GM06990 (cell line): Measurements from ENCODE around the gene CFTR.

Source experiments
- DNase-seq: peaks from one replicate; pipeline ENCODE4 v3.0.0-alpha.2; 2011; ENCODE audit not compliant: insufficient read length; ENCODE audit errors: extremely low read depth
- H3K27me3 ChIP-seq: replicated peaks from 2 replicates; pipeline ENCODE4 v1.6.0; 2011; ENCODE audit warnings: low read length; ENCODE audit not compliant: control insufficient read depth, insufficient read depth
- H3K36me3 ChIP-seq: 2 replicates; pipeline ENCODE4 v1.5.1; 2011; ENCODE audit warnings: low read length; ENCODE audit not compliant: control insufficient read depth, insufficient read depth
- H3K4me3 ChIP-seq: replicated peaks from 2 replicates; pipeline ENCODE4 v1.5.1; 2011; ENCODE audit warnings: low read depth, mild to moderate bottlenecking, control low read depth, low read length
- CTCF ChIP-seq: IDR thresholded peaks from 2 replicates; pipeline ENCODE4 v1.5.1; 2011; ENCODE audit warnings: low read length, control low read depth, mild to moderate bottlenecking, inconsistent platforms; ENCODE audit not compliant: insufficient read depth, poor library complexity, severe bottlenecking

CFTR gene

GRCh38 chr7:117597755-117598154 is 117.9 kb downstream of the CFTR start:
- no peak for DNase-seq
- TF ChIP-seq CTCF = no peak
- H3K4me3 ChIP-seq = no peak overlapping the region
- H3K36me3 ChIP-seq = no peaks in the 10 kb centered on the region
- H3K27me3 ChIP-seq = no peaks in the 10 kb centered on the region; the same call in 1 of the 2 replicates

- Histone ChIP-seq H3K36me3 (no peaks in the 10 kb centered on the region), H3K27me3 (no peaks in the 10 kb centered on the region), H3K4me3 (no peak overlapping the region)
- TF ChIP-seq CTCF = no peak
- no peak for DNase-seq
Measured at GRCh38 chr7:117600911-117601310, 121.1 kb downstream of the CFTR start.

GRCh38 chr7:117603627-117604026 is 123.8 kb downstream of the CFTR start:
- Histone ChIP-seq H3K36me3 (no peaks in the 10 kb centered on the region), H3K4me3 (no peak overlapping the region), H3K27me3 (no peaks in the 10 kb centered on the region)
- TF ChIP-seq CTCF = no peak
- DNase-seq = no peak

GRCh38 chr7:117605712-117606111 is 125.9 kb downstream of the CFTR start:
- no peak for TF ChIP-seq CTCF
- H3K4me3 ChIP-seq = no peak overlapping the region
- no peak for DNase-seq
- no peaks in the 10 kb centered on the region for H3K27me3 ChIP-seq
- H3K36me3 ChIP-seq = no peaks in the 10 kb centered on the region

GRCh38 chr7:117606132-117606531 is 126.3 kb downstream of the CFTR start:
- H3K4me3 ChIP-seq = no peak overlapping the region
- H3K36me3 ChIP-seq = no peaks in the 10 kb centered on the region
- DNase-seq = no peak
- no peak for TF ChIP-seq CTCF
- no peaks in the 10 kb centered on the region for H3K27me3 ChIP-seq

- H3K27me3 ChIP-seq = no peaks in the 10 kb centered on the region
- no peak overlapping the region for H3K4me3 ChIP-seq
- TF ChIP-seq CTCF = no peak
- no peaks in the 10 kb centered on the region for H3K36me3 ChIP-seq
- no peak for DNase-seq
Measured at GRCh38 chr7:117610396-117610795, 130.6 kb downstream of the CFTR start.
